Measurements from ENCODE around the gene KRT75. TPM values are rescaled to one million over a fixed set of nuclear protein-coding genes. Genes with fewer than 3 reads are reported as not detected.

The KRT75 gene
- total RNA-seq, 1 donor from 2014 or later: not detected

DNA sequence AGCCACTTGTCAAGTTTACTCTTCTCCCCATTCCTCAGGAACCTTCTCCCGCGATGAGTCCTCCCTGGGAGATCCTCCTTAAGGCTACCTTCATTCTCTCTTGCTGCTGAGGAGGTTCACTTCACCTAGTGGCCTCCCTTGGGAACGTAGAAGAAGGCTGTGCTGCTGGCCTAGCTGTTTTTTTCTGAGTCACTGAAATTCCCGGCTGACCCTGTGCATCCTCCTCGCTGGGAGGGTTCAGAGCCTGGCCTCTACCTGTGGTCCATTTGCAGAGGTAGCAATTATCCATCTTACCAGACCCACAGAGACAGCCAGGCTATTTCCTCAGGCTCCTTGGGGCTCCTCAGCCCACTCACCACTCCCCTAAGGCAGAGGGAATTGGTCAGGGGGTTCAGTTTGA, 32.6 kb downstream of the KRT75 start:
- Mint-ChIP-seq H3K36me3 (ENCODE audit: low read depth, unreplicated experiment) (no peaks in the 10 kb centered on the region), H3K27ac (ENCODE audit: unreplicated experiment) (no peak overlapping the region), H3K27me3 (ENCODE audit: unreplicated experiment) (peaks cover 5% of the 10 kb centered on the region), H3K4me1 (ENCODE audit: unreplicated experiment) (peaks cover 8% of the 10 kb centered on the region), H3K9me3 (ENCODE audit: unreplicated experiment) (no peaks in the 10 kb centered on the region), H3K4me3 (ENCODE audit: unreplicated experiment) (no peak overlapping the region)
- TF ChIP-seq, protein P1, sequence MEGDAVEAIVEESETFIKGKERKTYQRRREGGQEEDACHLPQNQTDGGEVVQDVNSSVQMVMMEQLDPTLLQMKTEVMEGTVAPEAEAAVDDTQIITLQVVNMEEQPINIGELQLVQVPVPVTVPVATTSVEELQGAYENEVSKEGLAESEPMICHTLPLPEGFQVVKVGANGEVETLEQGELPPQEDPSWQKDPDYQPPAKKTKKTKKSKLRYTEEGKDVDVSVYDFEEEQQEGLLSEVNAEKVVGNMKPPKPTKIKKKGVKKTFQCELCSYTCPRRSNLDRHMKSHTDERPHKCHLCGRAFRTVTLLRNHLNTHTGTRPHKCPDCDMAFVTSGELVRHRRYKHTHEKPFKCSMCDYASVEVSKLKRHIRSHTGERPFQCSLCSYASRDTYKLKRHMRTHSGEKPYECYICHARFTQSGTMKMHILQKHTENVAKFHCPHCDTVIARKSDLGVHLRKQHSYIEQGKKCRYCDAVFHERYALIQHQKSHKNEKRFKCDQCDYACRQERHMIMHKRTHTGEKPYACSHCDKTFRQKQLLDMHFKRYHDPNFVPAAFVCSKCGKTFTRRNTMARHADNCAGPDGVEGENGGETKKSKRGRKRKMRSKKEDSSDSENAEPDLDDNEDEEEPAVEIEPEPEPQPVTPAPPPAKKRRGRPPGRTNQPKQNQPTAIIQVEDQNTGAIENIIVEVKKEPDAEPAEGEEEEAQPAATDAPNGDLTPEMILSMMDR (IDR thresholded peaks at IDR 0.05; ENCODE audit: unreplicated experiment): no peak
- no peak for DNase-seq (ENCODE audit: low spot score)

GRCh38 chr12:52400906-52401305, 33.3 kb downstream of the KRT75 start:
- Mint-ChIP-seq H3K27me3 (ENCODE audit: unreplicated experiment) (peaks cover 5% of the 10 kb centered on the region), H3K9me3 (ENCODE audit: unreplicated experiment) (no peaks in the 10 kb centered on the region), H3K27ac (ENCODE audit: unreplicated experiment) (no peak overlapping the region), H3K36me3 (ENCODE audit: low read depth, unreplicated experiment) (no peaks in the 10 kb centered on the region), H3K4me1 (ENCODE audit: unreplicated experiment) (peaks cover 8% of the 10 kb centered on the region), H3K4me3 (ENCODE audit: unreplicated experiment) (no peak overlapping the region)
- DNase-seq (ENCODE audit: low spot score): no peak
- TF ChIP-seq, protein P1 (IDR thresholded peaks at IDR 0.05; ENCODE audit: unreplicated experiment): no peak

- TF ChIP-seq, protein P1 (IDR thresholded peaks at IDR 0.05; ENCODE audit: unreplicated experiment): no peak
These were observed 34.4 kb downstream of the KRT75 start for GRCh38 chr12:52399756-52400155.

GRCh38 chr12:52398176-52398575, 36.0 kb downstream of the KRT75 start:
- H3K27me3 Mint-ChIP-seq (ENCODE audit: unreplicated experiment): peaks cover 7% of the 10 kb centered on the region

More at GRCh38 chr12:52399756-52400155, 34.4 kb downstream of the KRT75 start:
- no peak for DNase-seq (ENCODE audit: low spot score)
- Mint-ChIP-seq H3K27ac (ENCODE audit: unreplicated experiment) (no peak overlapping the region), H3K27me3 (ENCODE audit: unreplicated experiment) (peaks cover 5% of the 10 kb centered on the region), H3K9me3 (ENCODE audit: unreplicated experiment) (no peaks in the 10 kb centered on the region), H3K4me1 (ENCODE audit: unreplicated experiment) (peaks cover 8% of the 10 kb centered on the region), H3K4me3 (ENCODE audit: unreplicated experiment) (no peak overlapping the region), H3K36me3 (ENCODE audit: low read depth, unreplicated experiment) (no peaks in the 10 kb centered on the region)

DNA sequence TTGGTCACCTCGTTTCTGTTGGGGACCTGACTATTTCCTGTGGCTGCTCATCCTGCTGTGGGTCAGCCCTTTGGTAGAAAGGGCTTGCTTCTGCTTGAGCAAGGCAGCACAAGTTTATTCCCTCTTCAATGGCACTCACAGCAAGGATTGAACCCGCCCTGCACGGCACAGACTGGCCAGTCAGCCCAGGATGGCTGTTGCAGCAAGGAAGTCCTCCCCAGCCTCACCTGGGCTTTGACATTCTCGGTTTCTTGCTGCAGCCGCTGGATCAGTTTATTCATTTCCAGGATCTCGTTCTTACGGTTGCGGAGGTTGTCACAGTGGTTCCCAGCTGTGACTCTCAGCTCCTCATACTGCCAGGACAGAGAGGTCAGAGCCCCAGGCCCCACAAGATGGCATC, 37.5 kb downstream of the KRT75 start:
- H3K9me3 Mint-ChIP-seq (ENCODE audit: unreplicated experiment): no peaks in the 10 kb centered on the region
- H3K4me1 Mint-ChIP-seq (ENCODE audit: unreplicated experiment): no peaks in the 10 kb centered on the region
- no peak overlapping the region for H3K4me3 Mint-ChIP-seq (ENCODE audit: unreplicated experiment)
- no peak overlapping the region for H3K27ac Mint-ChIP-seq (ENCODE audit: unreplicated experiment)
- H3K27me3 Mint-ChIP-seq (ENCODE audit: unreplicated experiment): peaks cover 4% of the 10 kb centered on the region
- DNase-seq (ENCODE audit: low spot score): no peak
- no peaks in the 10 kb centered on the region for H3K36me3 Mint-ChIP-seq (ENCODE audit: low read depth, unreplicated experiment)
- TF ChIP-seq, protein P1 (IDR thresholded peaks at IDR 0.05; ENCODE audit: unreplicated experiment): no peak

More at GRCh38 chr12:52398176-52398575, 36.0 kb downstream of the KRT75 start:
- H3K27ac Mint-ChIP-seq (ENCODE audit: unreplicated experiment): no peak overlapping the region
- no peak for DNase-seq (ENCODE audit: low spot score)
- H3K4me3 Mint-ChIP-seq (ENCODE audit: unreplicated experiment): no peak overlapping the region
- peaks cover 5% of the 10 kb centered on the region for H3K4me1 Mint-ChIP-seq (ENCODE audit: unreplicated experiment)
- no peaks in the 10 kb centered on the region for H3K9me3 Mint-ChIP-seq (ENCODE audit: unreplicated experiment)
- no peaks in the 10 kb centered on the region for H3K36me3 Mint-ChIP-seq (ENCODE audit: low read depth, unreplicated experiment)
- TF ChIP-seq, protein P1 (IDR thresholded peaks at IDR 0.05; ENCODE audit: unreplicated experiment): no peak

All from endothelial cell (in vitro differentiated cells).